Small intestine (tissue), 7 donors: Measurements from ENCODE around the gene HPN. TPM values are rescaled to one million over a fixed set of nuclear protein-coding genes. Genes with fewer than 3 reads are reported as not detected.
A peak's percentile ranks its signal among the peaks of the same experiment; 100 is the strongest.

Source experiments
- DNase-seq, 2 donors: peaks; one replicate each; pipeline versions ENCODE4 v3.0.0 to v3.0.0-alpha.2; 2013
- FAIRE-seq: peaks from 2 replicates; lab custom pipeline; 2012; peaks lifted over from hg19 to GRCh38; lab: Jason Lieb, UNC
- H3K27ac ChIP-seq, 3 donors: one replicate each; pipeline ENCODE4 v1.5.1; 2013; ENCODE audit warnings: low read length in 2 of 3, mild to moderate bottlenecking in 2 of 3, control low read depth in 1 of 3, inconsistent platforms in 1 of 3, low read depth in 1 of 3, moderate library complexity in 1 of 3
- H3K27me3 ChIP-seq, 3 donors: one replicate each; pipeline ENCODE4 v1.6.1; 2013; ENCODE audit warnings: low read length in 3 of 3, inconsistent platforms in 1 of 3; ENCODE audit not compliant: control insufficient read depth in 3 of 3, insufficient read depth in 3 of 3
- H3K36me3 ChIP-seq, 3 donors: one replicate each; pipeline ENCODE4 v1.6.1; 2013; ENCODE audit warnings: low read length in 3 of 3, inconsistent platforms in 1 of 3, low read depth in 1 of 3, mild to moderate bottlenecking in 1 of 3, moderate library complexity in 1 of 3; ENCODE audit not compliant: control insufficient read depth in 3 of 3, insufficient read depth in 2 of 3
- H3K4me1 ChIP-seq, 3 donors: one replicate each; pipeline ENCODE4 v1.6.1; 2013; ENCODE audit warnings: low read length in 2 of 3, inconsistent platforms in 1 of 3, low read depth in 1 of 3, mild to moderate bottlenecking in 1 of 3, moderate library complexity in 1 of 3; ENCODE audit not compliant: control insufficient read depth in 3 of 3, insufficient read depth in 2 of 3
- H3K4me3 ChIP-seq, 3 donors: one replicate each; pipeline ENCODE4 v1.5.1; 2013; ENCODE audit warnings: low read length in 3 of 3, control low read depth in 1 of 3, inconsistent platforms in 1 of 3, low read depth in 1 of 3, mild to moderate bottlenecking in 1 of 3, moderate library complexity in 1 of 3
- H3K9me3 ChIP-seq, 2 donors: one replicate each; pipeline ENCODE4 v1.6.1; 2013; ENCODE audit warnings: low read depth in 1 of 2, low read length in 1 of 2; ENCODE audit not compliant: control insufficient read depth in 2 of 2, insufficient read depth in 1 of 2
- WGBS, 3 donors: extraction: QIAGEN DNeasy Blood & Tissue Kit; methylation state at CpG; one replicate each; pipeline ENCODE4 v1.1.7; 2013; 5-methylcytosine and 5-hydroxymethylcytosine counted together
- polyA plus RNA-seq, 4 donors: library from polyadenylated mRNA; stranded (reverse) in 3 of 4; unstranded in 1 of 4; fragments of 200-250 nt in 3 of 4; fragments of 120-200 nt in 1 of 4; gene quantifications; one replicate each; pipeline versions ENCODE4 v1.2.1 to v1.2.3, GENCODE V29; 2013
- donor health status: healthy with polysubstance abuse.
- donor health status: control.
- donor health status: control.
- donor health status: Bipolar disorder and iron deficiency.
- donor health status: healthy.

Gene HPN
- polyA plus RNA-seq, 4 donors, result 1.8 to 481 TPM; not detected in 2

DNA sequence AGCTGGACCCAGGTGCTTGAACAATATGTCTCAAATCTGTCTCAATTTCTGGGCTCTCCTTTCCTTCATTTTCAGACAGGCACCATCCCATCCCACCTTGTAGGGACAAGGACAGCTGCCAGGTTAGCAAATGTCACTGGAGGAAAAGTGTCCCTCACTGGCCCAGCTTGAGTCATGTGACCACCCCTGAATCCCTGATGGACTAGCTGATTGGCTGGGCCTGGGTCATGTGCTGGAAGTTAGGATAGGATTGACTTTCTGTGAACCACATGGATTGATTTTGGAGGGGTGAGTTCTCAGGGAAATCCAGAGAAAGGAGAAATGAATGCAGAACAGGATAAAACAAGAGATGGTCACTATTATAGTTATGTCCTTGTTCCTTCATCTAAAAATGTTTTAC lies 45.9 kb downstream of the HPN start:
- H3K4me1 ChIP-seq, result peaks cover 0 to 16% (median 0%) of the 10 kb centered on the region in 3 donors
- H3K4me3 ChIP-seq, result no peak overlapping the region
- DNase-seq (no peak), FAIRE-seq (no peak)
- no peak overlapping the region for H3K27ac ChIP-seq
- no peaks in the 10 kb centered on the region for H3K36me3 ChIP-seq
- peaks cover 0 to 2% of the 10 kb centered on the region in 2 donors for H3K9me3 ChIP-seq
- peaks cover 0 to 3% (median 0%) of the 10 kb centered on the region in 3 donors for H3K27me3 ChIP-seq

GRCh38 chr19:35088131-35088913 lies 46.8 kb downstream of the HPN start:
- Histone ChIP-seq H3K4me3 (no peak overlapping the region), H3K27ac (no peak overlapping the region), H3K9me3 (no peaks in the 10 kb centered on the region), H3K36me3 (no peaks in the 10 kb centered on the region), H3K27me3 (peaks cover 0 to 3% (median 0%) of the 10 kb centered on the region in 3 donors), H3K4me1 (peaks cover 0 to 21% (median 0%) of the 10 kb centered on the region in 3 donors)
- FAIRE-seq (no peak), DNase-seq (peak in 1 of 2 donors; percentile 60)
- 61 to 67% (median 65%) methylated on average over 8 of the region's 8 CpGs for WGBS, 3 donors

DNA sequence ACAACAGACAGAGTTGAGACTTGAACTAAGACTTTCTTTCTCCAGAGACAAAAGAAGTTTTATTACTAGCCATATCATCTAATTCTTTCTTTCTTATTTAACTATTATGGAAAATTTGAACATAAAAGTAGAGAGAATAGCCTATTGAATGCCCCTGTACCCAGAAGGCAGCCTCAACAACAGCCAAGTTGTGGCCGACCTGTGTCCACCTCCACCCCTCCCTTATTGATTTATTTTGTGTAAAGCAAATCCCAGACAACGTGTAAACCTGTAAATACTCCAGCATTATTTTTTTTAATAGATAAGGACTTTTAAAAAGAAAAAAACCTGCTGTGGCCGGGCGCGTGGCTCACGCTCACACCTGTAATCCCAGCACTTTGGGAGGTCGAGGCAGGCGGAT lies 48.0 kb downstream of the HPN start:
- peaks cover 0 to 23% (median 0%) of the 10 kb centered on the region in 3 donors for H3K4me1 ChIP-seq
- no peaks in the 10 kb centered on the region for H3K36me3 ChIP-seq
- FAIRE-seq, result no peak
- no peak overlapping the region for H3K27ac ChIP-seq
- no peak for DNase-seq
- WGBS, 3 donors, result 75 to 84% (median 78%) methylated on average over 8 of the region's 8 CpGs
- no peaks in the 10 kb centered on the region for H3K9me3 ChIP-seq
- H3K4me3 ChIP-seq, result no peak overlapping the region
- peaks cover 0 to 3% (median 0%) of the 10 kb centered on the region in 3 donors for H3K27me3 ChIP-seq

GRCh38 chr19:35090160-35090505 lies 48.6 kb downstream of the HPN start:
- FAIRE-seq, result no peak
- Histone ChIP-seq H3K4me3 (no peak overlapping the region), H3K27ac (no peak overlapping the region), H3K4me1 (peaks cover 0 to 28% (median 0%) of the 10 kb centered on the region in 3 donors), H3K36me3 (no peaks in the 10 kb centered on the region), H3K27me3 (peaks cover 0 to 3% (median 0%) of the 10 kb centered on the region in 3 donors), H3K9me3 (no peaks in the 10 kb centered on the region)
- 36 to 46% (median 45%) methylated on average over 9 of the region's 9 CpGs for WGBS, 3 donors
- no peak for DNase-seq

- DNase-seq (peak; percentile 49 to 82), FAIRE-seq (no peak)
- H3K4me3 ChIP-seq, result no peak overlapping the region
- no peaks in the 10 kb centered on the region for H3K36me3 ChIP-seq
- no peaks in the 10 kb centered on the region for H3K9me3 ChIP-seq
- H3K4me1 ChIP-seq, result peaks cover 0 to 28% (median 0%) of the 10 kb centered on the region in 3 donors
- peaks cover 0 to 3% (median 0%) of the 10 kb centered on the region in 3 donors for H3K27me3 ChIP-seq
- no peak overlapping the region for H3K27ac ChIP-seq
- 11 to 14% (median 12%) methylated on average over 36 of the region's 36 CpGs for WGBS, 3 donors
Observed at GRCh38 chr19:35090506-35091214, 49.1 kb downstream of the HPN start.

DNA sequence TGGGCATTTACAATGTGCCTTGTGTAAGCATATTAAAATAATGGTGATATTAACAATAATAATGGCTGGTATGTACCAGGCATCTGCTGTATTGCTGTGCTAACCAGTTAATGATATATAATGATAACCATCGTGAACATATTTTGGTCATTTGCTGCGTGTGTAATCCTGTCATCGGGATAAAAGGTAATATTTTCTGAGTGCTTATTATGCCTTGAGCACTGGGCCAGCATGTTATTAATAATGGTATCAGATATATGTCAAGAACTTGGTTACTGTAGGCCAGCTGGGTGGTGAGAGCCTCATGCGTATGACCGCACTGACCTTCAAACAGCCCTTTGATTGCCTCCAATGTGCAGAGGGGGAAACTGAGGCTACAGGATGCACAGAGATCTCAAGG lies 51.9 kb downstream of the HPN start:
- DNase-seq (no peak), FAIRE-seq (no peak)
- peaks cover 0 to 3% (median 0%) of the 10 kb centered on the region in 3 donors for H3K27me3 ChIP-seq
- no peak overlapping the region for H3K27ac ChIP-seq
- no peaks in the 10 kb centered on the region for H3K36me3 ChIP-seq
- H3K9me3 ChIP-seq, result no peaks in the 10 kb centered on the region
- WGBS, 3 donors, result 88 to 92% (median 90%) methylated on average over 5 of the region's 5 CpGs
- H3K4me1 ChIP-seq, result peaks cover 0 to 21% (median 0%) of the 10 kb centered on the region in 3 donors
- H3K4me3 ChIP-seq, result no peak overlapping the region

GRCh38 chr19:35093941-35094647 lies 52.6 kb downstream of the HPN start:
- DNase-seq (no peak), FAIRE-seq (no peak)
- H3K9me3 ChIP-seq, result no peaks in the 10 kb centered on the region
- WGBS, 3 donors, result 82 to 86% (median 84%) methylated on average over 11 of the region's 11 CpGs
- no peak overlapping the region for H3K4me3 ChIP-seq
- H3K4me1 ChIP-seq, result peaks cover 0 to 17% (median 0%) of the 10 kb centered on the region in 3 donors
- H3K27me3 ChIP-seq, result peaks cover 0 to 3% (median 0%) of the 10 kb centered on the region in 3 donors
- H3K36me3 ChIP-seq, result no peaks in the 10 kb centered on the region
- no peak overlapping the region for H3K27ac ChIP-seq

DNA sequence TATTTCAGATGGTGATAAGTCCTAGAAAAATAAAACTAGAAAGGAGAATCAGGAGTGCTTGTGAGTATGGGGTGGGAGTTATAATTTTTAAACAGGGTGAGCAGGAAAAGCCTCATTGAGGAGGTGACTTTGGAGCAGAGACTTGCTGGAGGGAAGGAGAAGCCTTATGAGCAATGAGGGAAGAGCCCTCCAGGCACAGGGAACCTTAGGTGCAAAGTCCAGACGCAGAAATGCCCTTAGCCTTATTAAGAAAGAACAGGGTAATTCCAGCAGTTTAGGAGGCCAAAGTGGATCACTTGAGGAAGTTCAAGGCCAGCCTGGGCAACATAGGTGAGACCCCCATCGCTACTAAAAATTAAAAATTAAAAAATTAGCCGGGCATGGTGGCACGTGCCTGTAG lies 53.1 kb downstream of the HPN start:
- H3K36me3 ChIP-seq, result no peaks in the 10 kb centered on the region
- no peaks in the 10 kb centered on the region for H3K9me3 ChIP-seq
- H3K27me3 ChIP-seq, result peaks cover 0 to 3% (median 0%) of the 10 kb centered on the region in 3 donors
- FAIRE-seq, result no peak
- peaks cover 0 to 17% (median 0%) of the 10 kb centered on the region in 3 donors for H3K4me1 ChIP-seq
- WGBS, 3 donors, result 75 to 81% (median 80%) methylated on average over 4 of the region's 4 CpGs
- peak in 1 of 2 donors; percentile 52 for DNase-seq
- no peak overlapping the region for H3K4me3 ChIP-seq
- no peak overlapping the region for H3K27ac ChIP-seq
